HG02973 (cell line): ENCODE data around the gene TAF12.
A peak's percentile ranks its signal among the peaks of the same experiment; 100 is the strongest.
"Not testable (repeated sequence)": the region's sequence is repeated elsewhere in the genome, so short reads cannot be mapped to it uniquely, and the experiment has no call there.

Experiments
- ATAC-seq: cut with Tn5 transposase; IDR thresholded peaks from one replicate; pipeline ENCODE4 v1.9.1; 2021; ENCODE audit warnings: moderate library complexity; ENCODE audit not compliant: unreplicated experiment

Gene TAF12

GRCh38 chr1:28586585-28587391, 56.1 kb downstream of the TAF12 start:
- ATAC-seq, result not testable (repeated sequence)

GRCh38 chr1:28582248-28582615, 60.6 kb downstream of the TAF12 start:
- no peak for ATAC-seq

- peak; percentile 83 for ATAC-seq
Measured at GRCh38 chr1:28581531-28582247, 61.2 kb downstream of the TAF12 start.

GRCh38 chr1:28580722-28581530, 61.9 kb downstream of the TAF12 start:
- peak; percentile 23 for ATAC-seq

GRCh38 chr1:28579401-28579800, 63.5 kb downstream of the TAF12 start:
- ATAC-seq, result no peak

- ATAC-seq, result no peak
Measured at GRCh38 chr1:28578696-28579218, 64.1 kb downstream of the TAF12 start.

- no peak for ATAC-seq
Measured at GRCh38 chr1:28577738-28578536, 64.9 kb downstream of the TAF12 start.

GRCh38 chr1:28577052-28577678, 65.7 kb downstream of the TAF12 start:
- ATAC-seq, result no peak

GRCh38 chr1:28573564-28573963, 69.3 kb downstream of the TAF12 start:
- ATAC-seq, result no peak

- ATAC-seq, result not testable (repeated sequence)
Measured at GRCh38 chr1:28572891-28573290, 70.0 kb downstream of the TAF12 start.

GRCh38 chr1:28571911-28572310, 71.0 kb downstream of the TAF12 start:
- ATAC-seq, result no peak

GRCh38 chr1:28566931-28567330, 75.9 kb downstream of the TAF12 start:
- no peak for ATAC-seq

- ATAC-seq, result no peak
Measured at GRCh38 chr1:28565726-28566125, 77.1 kb downstream of the TAF12 start.

GRCh38 chr1:28565040-28565439, 77.8 kb downstream of the TAF12 start:
- no peak for ATAC-seq

GRCh38 chr1:28564310-28564709, 78.6 kb downstream of the TAF12 start:
- no peak for ATAC-seq

- no peak for ATAC-seq
Measured at GRCh38 chr1:28560886-28561285, 82.0 kb downstream of the TAF12 start.
